Stimulated activated naive CD4-positive, alpha-beta T cell (primary cell): ENCODE results near the gene DMGDH.
"Not testable (repeated sequence)": the region's sequence is repeated elsewhere in the genome, so short reads cannot be mapped to it uniquely, and the experiment has no call there.

Experiments
- DNase-seq, 6 experiments: peaks; one replicate each; lab custom pipeline; 2025; lab: John Stamatoyannopoulos, UW

The DMGDH gene

DNA sequence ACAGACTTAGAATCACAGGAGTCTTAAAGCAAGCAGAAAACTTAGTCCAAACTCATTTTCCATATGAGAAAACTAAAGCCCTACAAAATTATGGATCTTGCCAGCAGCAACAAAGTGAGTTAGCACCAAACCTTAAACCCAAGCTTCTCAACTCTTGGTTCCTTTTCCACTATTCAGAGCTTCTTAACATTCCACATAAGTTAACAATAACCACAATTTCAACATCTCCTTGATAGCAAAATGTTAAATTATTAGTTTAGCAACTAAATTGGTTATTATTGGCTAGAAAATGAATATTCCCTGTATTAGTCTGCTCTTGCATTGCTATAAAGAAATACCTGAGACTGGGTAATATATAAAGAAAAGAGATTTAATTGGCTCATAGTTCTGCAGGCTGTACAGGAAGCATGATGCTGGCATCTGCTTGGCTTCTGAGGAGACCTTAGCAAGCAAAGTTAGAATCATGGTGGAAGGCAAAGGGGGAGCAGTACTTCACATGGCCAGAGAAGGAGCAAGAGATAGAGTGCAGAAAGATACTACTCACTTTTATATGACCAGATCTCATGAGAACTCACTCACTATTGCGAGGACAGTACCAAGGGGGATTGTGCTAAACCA, 58.1 kb downstream of the DMGDH start:
- no peak for DNase-seq

GRCh38 chr5:79008362-79008761, 61.1 kb downstream of the DMGDH start:
- no peak for DNase-seq

DNA sequence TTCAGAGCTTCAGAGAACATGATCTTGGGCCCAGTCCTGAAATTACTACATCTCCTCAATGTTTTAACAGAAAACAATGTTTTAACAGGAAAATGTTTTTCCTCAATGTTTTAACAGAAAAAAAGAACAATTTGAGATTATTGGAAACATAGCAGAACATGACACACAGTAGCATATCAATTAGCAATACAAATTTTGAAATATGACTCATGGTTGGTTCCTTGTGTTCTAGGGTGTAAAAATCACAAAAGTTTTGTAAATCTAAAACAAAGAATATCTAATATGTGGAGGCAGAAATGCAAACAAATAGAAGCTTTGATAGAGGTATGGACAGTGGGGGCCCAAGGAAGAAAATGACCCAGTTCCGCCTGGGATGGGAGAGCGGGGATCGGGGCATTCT, 61.6 kb downstream of the DMGDH start:
- DNase-seq = no peak

DNA sequence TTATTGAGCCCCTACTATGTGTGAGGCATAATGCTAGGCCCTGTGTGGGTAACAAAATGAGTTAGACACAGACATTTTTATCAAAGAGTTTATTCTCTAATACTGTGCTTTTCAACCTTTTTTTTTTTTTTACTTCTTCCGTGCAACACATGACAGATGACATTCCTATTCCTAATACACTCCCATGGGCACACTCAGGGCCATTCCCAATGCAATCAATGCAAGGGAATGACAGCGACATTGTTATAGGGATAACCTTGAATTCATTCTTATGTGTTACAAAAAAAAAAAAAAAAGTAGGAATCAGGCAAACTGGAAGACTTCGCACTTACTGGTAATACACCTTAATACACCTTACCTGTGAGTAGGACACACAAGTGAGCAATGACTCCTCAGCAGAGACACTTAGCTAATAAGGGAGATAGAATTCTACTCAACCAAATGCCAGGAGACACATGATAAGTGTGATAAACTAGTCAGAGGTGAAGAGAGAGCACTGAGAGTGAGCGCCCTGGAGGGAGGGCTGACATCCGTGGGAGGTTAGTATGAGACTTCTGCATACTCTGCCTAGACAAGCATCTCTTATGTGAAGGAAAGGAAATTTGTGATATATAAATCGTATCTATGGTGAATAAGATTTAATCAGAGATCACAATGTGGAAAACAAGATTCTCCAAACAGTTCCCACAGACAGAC, 63.4 kb downstream of the DMGDH start:
- no peak for DNase-seq

DNA sequence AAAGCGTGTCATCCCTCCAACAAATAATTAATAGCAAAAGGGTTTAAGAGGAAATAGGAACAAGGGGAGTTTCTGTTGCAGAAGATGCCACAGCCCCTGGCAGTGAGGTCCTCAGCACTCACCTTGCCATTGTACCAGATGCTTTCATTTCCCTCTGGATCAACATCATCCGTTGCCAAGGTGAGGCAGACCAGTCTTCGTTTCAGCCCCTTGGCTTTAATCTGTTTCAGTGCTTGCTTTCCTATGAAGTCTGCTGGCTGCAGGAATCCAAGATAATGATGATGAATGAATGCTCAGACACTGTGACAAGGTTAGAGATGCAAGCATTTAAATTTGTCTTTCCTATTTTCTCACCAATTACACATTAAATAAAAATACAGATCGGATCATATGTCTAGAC, 64.3 kb downstream of the DMGDH start:
- no peak for DNase-seq

DNA sequence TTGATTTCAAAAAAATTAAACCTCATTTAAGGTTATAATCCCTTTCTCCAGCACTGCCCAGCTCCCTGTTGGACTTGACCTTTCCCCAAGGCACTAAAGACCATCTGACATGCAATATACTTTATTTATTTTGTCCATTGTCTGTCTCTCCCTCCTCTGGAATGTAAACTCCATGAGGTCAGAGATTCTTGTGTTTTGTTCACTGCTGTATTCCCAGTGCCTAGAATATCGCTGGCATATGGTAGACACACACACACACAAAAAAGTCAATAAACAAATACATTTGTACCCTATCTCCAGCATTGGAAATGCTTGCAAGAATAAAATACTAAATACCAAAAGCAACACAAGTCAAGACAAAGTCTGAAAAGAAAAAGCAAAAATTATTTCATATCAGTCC, 67.1 kb downstream of the DMGDH start:
- no peak for DNase-seq

- no peak for DNase-seq
These were observed 68.0 kb downstream of the DMGDH start for GRCh38 chr5:79001471-79001870.

DNA sequence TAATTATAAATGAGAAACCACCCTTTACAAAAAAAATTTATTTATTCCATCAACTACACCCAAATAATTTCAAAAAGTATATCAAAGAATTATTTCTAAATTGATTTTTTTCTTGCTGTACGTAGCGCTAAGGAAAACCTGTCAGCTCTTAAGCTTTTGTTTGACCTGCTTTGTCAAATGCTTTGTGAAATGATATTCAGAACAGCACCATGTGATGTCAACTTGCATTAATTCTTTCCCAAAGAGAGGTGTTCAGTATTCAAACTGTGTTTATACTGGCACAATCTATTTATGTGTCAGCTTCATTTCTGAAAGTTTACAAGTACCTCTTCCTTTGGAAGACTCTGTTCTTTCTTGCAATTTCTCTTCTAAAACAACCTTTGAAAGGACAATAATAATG, 72.4 kb downstream of the DMGDH start:
- no peak for DNase-seq

- DNase-seq = no peak
These were observed 73.9 kb downstream of the DMGDH start for GRCh38 chr5:78995521-78996007.

DNA sequence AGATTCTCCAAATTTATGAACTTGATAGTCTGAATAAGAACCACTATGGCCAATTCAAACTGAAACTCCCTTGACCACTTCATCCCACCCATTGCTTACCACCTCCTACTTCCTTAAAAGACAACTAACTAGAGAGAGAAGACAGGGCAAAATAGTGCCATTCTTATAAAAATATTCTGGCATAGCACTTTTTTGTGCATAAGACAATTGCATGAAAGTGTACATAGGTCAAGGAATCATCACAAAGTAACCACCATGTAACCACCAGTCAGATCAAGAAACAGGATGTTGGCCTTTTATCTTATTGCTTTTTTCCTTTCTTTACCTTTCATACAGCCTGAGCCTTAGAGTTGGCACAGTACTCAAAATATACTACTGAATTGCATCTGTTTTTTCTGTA, 76.3 kb downstream of the DMGDH start:
- DNase-seq = peak in 3 of 6 experiments; percentile 5 to 20 (median 10)

DNA sequence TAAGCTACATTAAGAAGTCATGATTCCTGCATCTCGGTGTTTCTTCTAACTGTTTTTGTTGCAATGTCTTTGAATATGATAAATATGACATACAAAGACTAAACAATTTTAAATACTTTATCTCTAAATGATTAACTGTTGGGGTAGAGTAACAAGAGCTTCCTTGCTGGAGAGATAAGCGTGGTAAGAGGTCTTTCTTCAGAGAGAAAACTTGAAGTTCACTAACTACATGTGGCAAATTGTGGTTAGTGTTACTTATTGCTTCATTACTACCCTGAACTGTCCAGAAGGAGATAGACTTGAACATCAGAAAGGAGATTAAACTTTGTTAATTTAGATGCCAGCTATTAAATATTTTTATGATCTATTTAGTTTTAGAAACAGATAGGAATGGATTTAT, 77.3 kb downstream of the DMGDH start:
- no peak for DNase-seq

DNA sequence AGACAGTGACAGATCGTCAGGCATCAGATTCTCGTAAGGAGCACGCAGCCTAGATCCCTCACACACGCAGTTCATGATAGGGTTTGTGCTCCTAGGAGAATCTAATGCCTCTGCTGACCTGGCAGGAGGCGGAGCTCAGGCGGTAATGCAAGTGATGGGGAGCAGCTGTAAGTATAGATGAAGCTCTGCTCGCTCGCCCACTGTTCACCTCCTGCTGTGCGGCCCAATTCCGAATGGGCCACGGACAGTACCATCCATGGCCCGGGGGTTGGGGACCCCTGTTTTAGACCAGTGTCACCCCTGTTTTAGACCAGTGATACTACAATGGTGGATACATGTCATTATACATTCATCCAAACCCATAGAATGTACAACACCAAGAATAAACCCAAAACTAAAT, 80.4 kb downstream of the DMGDH start:
- no peak for DNase-seq

GRCh38 chr5:78985725-78986223, 83.7 kb downstream of the DMGDH start:
- DNase-seq = peak in 2 of 6 experiments; percentile 9 to 63

GRCh38 chr5:78985116-78985724, 84.3 kb downstream of the DMGDH start, which contains the start of gene ARSB:
TSS of gene ARSB (minus strand) at chr5:78985310. CDS start at chr5:78985248, 62 bp downstream.
- DNase-seq = peak; percentile 18 to 63 (median 42)

- DNase-seq = peak; percentile 62 to 77 (median 65)
These were observed 84.9 kb downstream of the DMGDH start for GRCh38 chr5:78984439-78985115.

GRCh38 chr5:78983601-78984438, 85.7 kb downstream of the DMGDH start:
- no peak for DNase-seq

- DNase-seq = not testable (repeated sequence)
These were observed 86.3 kb downstream of the DMGDH start for GRCh38 chr5:78983194-78983593.

DNA sequence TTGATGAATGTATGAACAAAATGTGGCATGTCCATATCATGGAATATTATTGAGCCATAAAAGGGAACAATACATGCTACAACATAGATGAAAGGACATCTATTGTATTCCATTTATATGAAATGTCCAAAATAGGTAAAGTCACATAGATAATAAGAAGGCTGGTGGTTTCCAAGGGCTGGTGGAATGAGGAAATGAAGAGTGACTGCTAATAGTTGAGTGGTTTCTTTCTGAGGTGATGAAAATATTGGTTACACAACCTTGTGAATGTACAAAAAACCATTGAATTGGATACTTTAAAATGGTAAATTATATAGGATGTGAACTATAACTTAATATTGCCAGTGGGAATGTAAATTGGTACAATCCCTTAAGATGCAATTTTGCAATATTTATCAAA, 89.6 kb downstream of the DMGDH start:
- DNase-seq = no peak

GRCh38 chr5:78979117-78979742, 90.2 kb downstream of the DMGDH start:
- no peak for DNase-seq

DNA sequence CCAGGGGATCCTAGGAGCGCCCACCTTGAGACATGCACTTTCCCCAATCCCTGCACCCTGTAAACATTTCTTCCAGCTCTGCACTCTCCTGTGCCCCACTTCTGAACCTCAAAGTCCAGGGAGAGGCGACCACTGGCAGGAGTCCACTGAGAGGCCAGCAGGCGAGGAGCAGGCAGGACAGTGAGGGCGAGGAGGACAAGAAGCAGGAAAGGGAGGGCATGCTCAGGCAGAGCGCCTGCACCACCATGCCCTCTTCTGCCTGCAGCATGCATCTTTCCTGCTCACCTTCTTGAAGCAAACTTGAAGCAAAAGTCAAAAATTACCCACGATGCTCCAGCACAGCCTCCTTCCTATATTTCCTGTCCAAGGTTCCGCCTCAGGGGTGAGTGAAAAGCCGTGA, 94.4 kb downstream of the DMGDH start:
- DNase-seq = no peak

GRCh38 chr5:78974601-78975000, 94.9 kb downstream of the DMGDH start:
- no peak for DNase-seq
